MM.1S (cell line): ENCODE data around the gene UBXN2A.

ENCODE experiments used
- DNase-seq: peaks from one replicate; pipeline ENCODE4 v3.0.0-alpha.2; 2015
- H2AFZ ChIP-seq: fragments of 300-600 bp; sonication (generic); 2 replicates; pipeline ENCODE4 v1.6.0; 2016; ENCODE audit warnings: antibody characterized with exemption, low read length
- H3F3A ChIP-seq: fragments of 300-600 bp; sonication (generic); 2 replicates; pipeline ENCODE4 v1.6.1; 2016; ENCODE audit warnings: mild to moderate bottlenecking, antibody characterized with exemption, low read length, moderate library complexity, mixed read lengths; ENCODE audit not compliant: insufficient read depth
- H3K27ac ChIP-seq: fragments of 300-600 bp; sonication (generic); 2 replicates; pipeline ENCODE4 v1.5.1; 2016; ENCODE audit warnings: mild to moderate bottlenecking, low read length
- H3K27me3 ChIP-seq: fragments of 300-600 bp; sonication (generic); replicated peaks from 2 replicates; pipeline ENCODE4 v1.6.0; 2016; ENCODE audit warnings: low read length; ENCODE audit not compliant: insufficient read depth
- H3K36me3 ChIP-seq: fragments of 300-600 bp; sonication (generic); replicated peaks from 2 replicates; pipeline ENCODE4 v1.6.1; 2016; ENCODE audit warnings: mild to moderate bottlenecking, low read length, mixed read lengths; ENCODE audit not compliant: insufficient read depth
- H3K4me1 ChIP-seq: fragments of 300-600 bp; sonication (generic); 2 replicates; pipeline ENCODE4 v1.6.1; 2016; ENCODE audit warnings: low read length, mixed read lengths
- H3K4me2 ChIP-seq: fragments of 300-600 bp; sonication (generic); 2 replicates; pipeline ENCODE4 v1.6.0; 2016; ENCODE audit warnings: low read depth, low read length
- H3K4me3 ChIP-seq: fragments of 300-600 bp; sonication (generic); 2 replicates; pipeline ENCODE4 v1.5.1; 2016; ENCODE audit warnings: low read length, mixed read lengths
- H3K79me2 ChIP-seq: fragments of 300-600 bp; sonication (generic); 2 replicates; pipeline ENCODE4 v1.6.1; 2016; ENCODE audit warnings: mixed run types, low read length, mixed read lengths
- H3K9ac ChIP-seq: fragments of 300-600 bp; sonication (generic); 2 replicates; pipeline ENCODE4 v1.6.1; 2016; ENCODE audit warnings: low read length, mixed read lengths
- H3K9me2 ChIP-seq: fragments of 300-600 bp; sonication (generic); replicated peaks from 2 replicates; pipeline ENCODE4 v1.6.1; 2016; ENCODE audit warnings: mild to moderate bottlenecking, low read length, mixed read lengths; ENCODE audit not compliant: insufficient read depth
- H3K9me3 ChIP-seq: fragments of 300-600 bp; sonication (generic); replicated peaks from 2 replicates; pipeline ENCODE4 v1.6.1; 2016; ENCODE audit warnings: mild to moderate bottlenecking, low read length, mixed read lengths; ENCODE audit not compliant: insufficient read depth
- H4K20me1 ChIP-seq: fragments of 300-600 bp; sonication (generic); 2 replicates; pipeline ENCODE4 v1.6.1; 2016; ENCODE audit warnings: mild to moderate bottlenecking, low read length, moderate library complexity, mixed read lengths; ENCODE audit not compliant: insufficient read depth
- CTCF ChIP-seq: fragments of 300-600 bp; sonication (generic); IDR thresholded peaks from 2 replicates; pipeline ENCODE4 v1.5.1; 2016; ENCODE audit warnings: antibody characterized with exemption, low read length, mixed read lengths
- EZH2 ChIP-seq: fragments of 300-600 bp; sonication (generic); optimal IDR thresholded peaks from 2 replicates; pipeline ENCODE3; 2017; ENCODE audit warnings: low read depth, mild to moderate bottlenecking, antibody characterized with exemption, low read length, mixed read lengths
- EZH2phosphoT487 ChIP-seq: fragments of 300-600 bp; sonication (generic); IDR thresholded peaks from 2 replicates; pipeline ENCODE4 v1.6.1; 2018; ENCODE audit warnings: antibody characterized with exemption, low read length

UBXN2A gene

DNA sequence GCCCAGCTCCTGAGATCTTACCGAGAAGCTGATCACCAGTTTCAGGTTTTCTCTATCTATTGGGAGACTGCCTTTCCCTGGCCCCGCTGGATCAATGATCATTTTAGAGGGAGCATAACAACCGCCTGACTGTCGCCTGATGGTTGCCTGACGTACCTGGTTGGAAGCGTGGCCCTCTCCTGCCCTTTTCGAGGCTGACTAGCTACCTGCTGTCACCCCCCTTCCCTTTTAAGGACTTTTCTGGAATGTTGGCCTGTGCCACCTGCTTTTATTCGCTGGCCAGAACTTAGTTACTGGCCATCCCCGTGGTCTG is 69.1 kb downstream of the UBXN2A start:
- Histone ChIP-seq H3K79me2 (no peaks in the 10 kb centered on the region), H3K4me2 (no peak overlapping the region), H4K20me1 (no peaks in the 10 kb centered on the region), H3K27me3 (no peaks in the 10 kb centered on the region), H3K9me3 (no peaks in the 10 kb centered on the region), H3K36me3 (no peaks in the 10 kb centered on the region), H3K9me2 (no peaks in the 10 kb centered on the region), H2AFZ (no peak overlapping the region), H3K9ac (no peak overlapping the region), H3F3A (no peaks in the 10 kb centered on the region), H3K4me3 (no peak overlapping the region), H3K4me1 (no peaks in the 10 kb centered on the region), H3K27ac (no peak overlapping the region)
- TF ChIP-seq EZH2phosphoT487, result no peak
- no peak for TF ChIP-seq CTCF
- TF ChIP-seq EZH2, result no peak
- no peak for DNase-seq

GRCh38 chr2:24009680-24010476 is 69.6 kb downstream of the UBXN2A start, which contains the start of gene MFSD2B:
Gene MFSD2B (plus strand): TSS chr2:24010085. CDS start chr2:24010097, 12 bp downstream.
- H2AFZ ChIP-seq, result no peak within 1 kb of the TSS

GRCh38 chr2:24010477-24011249 is 70.4 kb downstream of the UBXN2A start:
- H3K9me3 ChIP-seq, result no peaks in the 10 kb centered on the region
- H3K27ac ChIP-seq, result no peak overlapping the region
- no peak overlapping the region for H3K4me3 ChIP-seq
- no peaks in the 10 kb centered on the region for H3K27me3 ChIP-seq
- H3F3A ChIP-seq, result no peaks in the 10 kb centered on the region
- no peak overlapping the region for H3K9ac ChIP-seq
- H3K4me2 ChIP-seq, result no peak overlapping the region
- no peaks in the 10 kb centered on the region for H4K20me1 ChIP-seq
- no peak for DNase-seq
- no peaks in the 10 kb centered on the region for H3K36me3 ChIP-seq
- H3K79me2 ChIP-seq, result no peaks in the 10 kb centered on the region
- no peaks in the 10 kb centered on the region for H3K9me2 ChIP-seq
- TF ChIP-seq EZH2phosphoT487 (no peak), CTCF (no peak), EZH2 (no peak)
- H3K4me1 ChIP-seq, result no peaks in the 10 kb centered on the region
- no peak overlapping the region for H2AFZ ChIP-seq

More at GRCh38 chr2:24009680-24010476, 69.6 kb downstream of the UBXN2A start, which contains the start of gene MFSD2B:
- Histone ChIP-seq H3K4me1 (no peaks in the 10 kb centered on the region), H3K27ac (no peak within 1 kb of the TSS), H3K9me3 (no peaks in the 10 kb centered on the region), H3F3A (no peaks in the 10 kb centered on the region), H3K9ac (no peak within 1 kb of the TSS), H3K79me2 (no peaks in the 10 kb centered on the region), H4K20me1 (no peaks in the 10 kb centered on the region), H3K4me3 (no peak within 1 kb of the TSS), H3K27me3 (no peaks in the 10 kb centered on the region), H3K4me2 (no peak within 1 kb of the TSS), H3K9me2 (no peaks in the 10 kb centered on the region), H3K36me3 (no peaks in the 10 kb centered on the region)
- no peak for DNase-seq
- TF ChIP-seq CTCF, result no peak
- TF ChIP-seq EZH2phosphoT487, result no peak
- no peak for TF ChIP-seq EZH2
